ENCODE data around the gene PLEKHA6. TPM values are rescaled to one million over a fixed set of nuclear protein-coding genes. Genes with fewer than 3 reads are reported as not detected.

Gene PLEKHA6
- total and polyA plus RNA-seq, 2 of the 8 experiments (the other 6 are each of a cell fraction or from before 2014, with no cell fraction given): 4.8 to 20.2 TPM

DNA sequence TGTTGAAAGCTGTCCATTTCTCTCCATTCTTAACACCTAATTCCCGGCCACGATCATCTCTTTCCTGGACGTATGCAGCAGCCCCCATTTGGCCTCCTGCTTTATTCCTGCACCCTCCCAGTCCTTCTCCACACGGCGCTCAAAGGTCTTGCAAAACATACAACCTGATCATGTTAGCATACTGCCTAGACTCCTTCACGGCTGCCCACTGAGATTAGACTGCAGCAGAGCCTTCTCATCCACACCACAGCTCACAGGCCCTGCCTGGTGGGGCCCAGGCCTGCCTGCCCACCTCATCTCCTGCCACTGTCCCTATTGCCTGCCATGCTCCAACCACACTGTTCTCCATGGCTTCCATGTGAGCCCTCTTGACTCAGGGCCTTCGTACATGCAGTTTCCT is 148.7 kb downstream of the PLEKHA6 start:
- peaks cover 0 to 4% of the 10 kb centered on the region in 2 experiments for H4K20me1 ChIP-seq (replicated peaks in 1 of 2; ENCODE audit: control insufficient read depth in 1 of 2, insufficient read depth in 2 of 2, low read length in 2 of 2)
- H3K36me3 ChIP-seq (ENCODE audit: control insufficient read depth in 2 of 4, insufficient read depth in 4 of 4, low read length in 3 of 4): no peaks in the 10 kb centered on the region
- POLR2A ChIA-PET (ENCODE audit: partially characterized antibody): interaction anchor here (0.6 kb wide), 1 partner anchor 92 kb away, joined by 3 read pairs; no protein-coding TSS in a partner anchor
- H2AFZ ChIP-seq (ENCODE audit: low read length): no peak overlapping the region
- no peak overlapping the region for H3K4me2 ChIP-seq (ENCODE audit: insufficient read depth in 1 of 2, low read depth in 2 of 2, low read length in 2 of 2)
- TF ChIP-seq CBX8 (IDR thresholded peaks at IDR 0.05; ENCODE audit: borderline replicate concordance, low read depth, low read length) (no peak), NANOG (IDR thresholded peaks at IDR 0.05; ENCODE audit: insufficient read depth, low read depth, low read length, poor library complexity, severe bottlenecking) (no peak), TAF1 (IDR thresholded peaks at IDR 0.05; ENCODE audit: low read depth, low read length) (no peak), SIN3A (conservative IDR thresholded peaks at IDR 0.05 in 1 of 2, IDR thresholded peaks at IDR 0.05 in 1 of 2; ENCODE audit: low read depth in 1 of 2, low read length in 2 of 2) (no peak), ASH2L (IDR thresholded peaks at IDR 0.05; ENCODE audit: low read length) (no peak), RFX5 (IDR thresholded peaks at IDR 0.05; ENCODE audit: borderline replicate concordance, low read depth, low read length) (no peak), EZH2 (IDR thresholded peaks at IDR 0.05; ENCODE audit: low read depth, low read length, severe bottlenecking) (no peak), SP4 (IDR thresholded peaks at IDR 0.05; ENCODE audit: low read length) (no peak)
- no peak overlapping the region for H2BK120ac ChIP-seq (replicated peaks; ENCODE audit: low read depth, low read length)
- H4K5ac ChIP-seq (ENCODE audit: insufficient read length, low read depth, low read length): no peak overlapping the region
- CTCF ChIA-PET (ENCODE audit: partially characterized antibody): interaction anchor here (0.5 to 3.4 kb wide), 11 partner anchors 12 to 214 kb away, joined by 3 to 24 read pairs (median 5); no protein-coding TSS in a partner anchor
- H3K4ac ChIP-seq (replicated peaks; ENCODE audit: insufficient read length, low read depth, low read length): no peak overlapping the region
- H3K27ac ChIP-seq (ENCODE audit: low read depth, low read length): no peak overlapping the region
- no peak overlapping the region for H3K18ac ChIP-seq (ENCODE audit: extremely low read depth, low read length)
- no peaks in the 10 kb centered on the region for H3K27me3 ChIP-seq (replicated peaks in 1 of 4; ENCODE audit: control insufficient read depth in 3 of 4, extremely low read depth in 1 of 4, insufficient read depth in 3 of 4, low read length in 3 of 4)
- H3K9me3 ChIP-seq (ENCODE audit: insufficient read depth in 2 of 2, low read depth in 1 of 2, low read length in 1 of 2): no peaks in the 10 kb centered on the region
- H2BK15ac ChIP-seq (ENCODE audit: low read length): peak overlapping the region; percentile 85; the same call in 1 of the 2 replicates
- H3K9ac ChIP-seq (replicated peaks in 1 of 4; ENCODE audit: extremely low read depth in 1 of 4, low read depth in 3 of 4, low read length in 3 of 4): no peak overlapping the region
- no peak for FAIRE-seq
- no peaks in the 10 kb centered on the region for H3K79me2 ChIP-seq (ENCODE audit: control insufficient read depth in 1 of 2, insufficient read depth in 2 of 2, low read length in 2 of 2)
- H2BK20ac ChIP-seq (ENCODE audit: low read length): no peak overlapping the region
- H2BK12ac ChIP-seq (ENCODE audit: low read depth, low read length): no peak overlapping the region
- WGBS, 2 experiments (ENCODE audit: extremely low coverage in 1 of 2, insufficient coverage in 1 of 2, insufficient read length in 1 of 2, insufficient replicate concordance in 2 of 2, low coverage in 1 of 2, low lambda C conversion rate in 2 of 2, missing lambda C conversion rate in 1 of 2): 90% methylated on average over 7 of the region's 7 CpGs; no CpG with 5 or more reads in 1 of the 2 experiments
- no peak overlapping the region for H3K4me3 ChIP-seq (ENCODE audit: extremely low read depth in 1 of 4, insufficient read depth in 2 of 4, low read depth in 3 of 4, low read length in 4 of 4)
- H3K23ac ChIP-seq (ENCODE audit: insufficient read length): no peak overlapping the region
- no peak overlapping the region for H3K56ac ChIP-seq (replicated peaks; ENCODE audit: insufficient read length, low read depth, low read length)
- peaks cover 10% of the 10 kb centered on the region; the same call in 1 of the 2 replicates for H3K23me2 ChIP-seq (ENCODE audit: low read depth, low read length)
- H3K79me1 ChIP-seq (ENCODE audit: low read depth, low read length): peaks cover 3% of the 10 kb centered on the region; the same call in 1 of the 2 replicates
- H2BK5ac ChIP-seq (ENCODE audit: low read depth, low read length): 0 out of 2 replicates have a peak overlapping the region, but pooled peaks have one; percentile 30
- no peak overlapping the region for H4K91ac ChIP-seq (replicated peaks; ENCODE audit: insufficient read length, low read length)
- peak overlapping the region; percentile 68; the same call in 1 of the 2 replicates for H2AK5ac ChIP-seq (ENCODE audit: low read depth, low read length)
- peaks cover 0 to 5% (median 4%) of the 10 kb centered on the region in 4 experiments; a peak in 5 of 7 replicates for H3K4me1 ChIP-seq (replicated peaks in 1 of 4; ENCODE audit: control insufficient read depth in 3 of 4, insufficient read depth in 4 of 4, low read length in 3 of 4)
- no peak overlapping the region for H4K8ac ChIP-seq (ENCODE audit: extremely low read depth, insufficient read depth, low read length)
- no peak for DNase-seq (ENCODE audit: low read depth in 1 of 2, low spot score in 2 of 2)
- H3K14ac ChIP-seq (ENCODE audit: insufficient read length): no peak overlapping the region
